PC-3 (cell line): ENCODE results near the gene ZBTB16. TPM values are rescaled to one million over a fixed set of nuclear protein-coding genes. Genes with fewer than 3 reads are reported as not detected.

Source experiments
- ATAC-seq: fragments of 200-7000 bp; cut with Tn5 transposase; 2 replicates; pipeline ENCODE4 v1.9.1; 2020; ENCODE audit warnings: mild to moderate bottlenecking, moderate library complexity
- Bru-seq: library from RNA; stranded (reverse); fragments of 400-500 nt; gene quantifications from one replicate; lab custom pipeline; 2021; lab: Mats Ljungman, UMichigan
- BruChase-seq, 2 experiments: library from RNA; stranded (reverse); fragments of 400-500 nt; gene quantifications; one replicate each; lab custom pipeline; 2021; lab: Mats Ljungman, UMichigan
- BruUV-seq: library from RNA; stranded (reverse); fragments of 400-500 nt; replicated peaks from 2 replicates; lab custom pipeline; 2021; lab: Mats Ljungman, UMichigan
- CTCF ChIA-PET: fragments of 300-600 bp; sonication (Branson Sonifier 250); formaldehyde crosslinking; loops from one replicate; lab custom pipeline; 2022; ENCODE audit warnings: antibody characterized with exemption; lab: Charles Lee
- POLR2A ChIA-PET: fragments of 300-600 bp; sonication (Branson Sonifier 250); formaldehyde crosslinking; loops from one replicate; lab custom pipeline; 2022; ENCODE audit warnings: antibody characterized with exemption; ENCODE audit not compliant: unreplicated experiment; lab: Charles Lee
- DNase-seq: peaks from one replicate; pipeline ENCODE4 v3.0.0-alpha.2; 2015
- H2AFZ ChIP-seq: fragments of 300-600 bp; sonication (generic); 2 replicates; pipeline ENCODE4 v1.6.0; 2016; ENCODE audit warnings: antibody characterized with exemption, low read length
- H3F3A ChIP-seq: fragments of 300-600 bp; sonication (generic); one replicate; pipeline ENCODE4 v1.6.0; 2017; ENCODE audit warnings: antibody characterized with exemption, low read length, control low read depth, mild to moderate bottlenecking; ENCODE audit not compliant: unreplicated experiment
- H3K27ac ChIP-seq: fragments of 300-600 bp; sonication (generic); 2 replicates; pipeline ENCODE4 v1.5.1; 2016; ENCODE audit warnings: mild to moderate bottlenecking, low read length
- H3K27me3 ChIP-seq: fragments of 300-600 bp; sonication (generic); 2 replicates; pipeline ENCODE4 v1.6.1; 2016; ENCODE audit warnings: low read length, mixed read lengths
- H3K36me3 ChIP-seq: fragments of 300-600 bp; sonication (generic); 2 replicates; pipeline ENCODE4 v1.6.1; 2016; ENCODE audit warnings: low read depth, mixed run types, low read length, mixed read lengths
- H3K4me1 ChIP-seq: fragments of 300-600 bp; sonication (generic); 2 replicates; pipeline ENCODE4 v1.5.1; 2016; ENCODE audit warnings: low read length; ENCODE audit not compliant: insufficient read depth
- H3K4me2 ChIP-seq: fragments of 300-600 bp; sonication (generic); 2 replicates; pipeline ENCODE4 v1.6.0; 2016; ENCODE audit warnings: low read length
- H3K4me3 ChIP-seq: fragments of 300-600 bp; sonication (generic); 2 replicates; pipeline ENCODE4 v1.5.1; 2016; ENCODE audit warnings: mild to moderate bottlenecking, low read length, mixed read lengths
- H3K79me2 ChIP-seq: fragments of 300-600 bp; sonication (generic); 2 replicates; pipeline ENCODE4 v1.6.1; 2017; ENCODE audit warnings: low read length, mixed read lengths
- H3K9ac ChIP-seq: fragments of 300-600 bp; sonication (generic); 2 replicates; pipeline ENCODE4 v1.6.0; 2016; ENCODE audit warnings: mild to moderate bottlenecking, low read length
- H3K9me2 ChIP-seq: fragments of 300-600 bp; sonication (generic); replicated peaks from 2 replicates; pipeline ENCODE4 v1.6.1; 2016; ENCODE audit warnings: mixed run types, low read length, mixed read lengths
- H3K9me3 ChIP-seq: fragments of 300-600 bp; sonication (generic); 2 replicates; pipeline ENCODE4 v1.6.1; 2016; ENCODE audit warnings: low read length, mixed read lengths
- H4K20me1 ChIP-seq: fragments of 300-600 bp; sonication (generic); 2 replicates; pipeline ENCODE4 v1.6.1; 2016; ENCODE audit warnings: low read length, mixed read lengths
- EZH2 ChIP-seq: fragments of 300-600 bp; sonication (generic); IDR thresholded peaks from one replicate; pipeline ENCODE4 v1.6.1; 2017; ENCODE audit warnings: antibody characterized with exemption, mild to moderate bottlenecking, low read length; ENCODE audit not compliant: unreplicated experiment
- EZH2phosphoT487 ChIP-seq: fragments of 300-600 bp; sonication (generic); IDR thresholded peaks from 2 replicates; pipeline ENCODE4 v1.6.1; 2018; ENCODE audit warnings: mild to moderate bottlenecking, antibody characterized with exemption, low read length, borderline replicate concordance
- intact Hi-C: fragments of 100-400 bp; cut with micrococcal nuclease; formaldehyde crosslinking; loops from 2 replicates; pipeline ENCODE4 v1.9.0; 2023
- long read RNA-seq: library from polyadenylated mRNA; unstranded; transcript quantifications from one replicate; pipeline ENCODE4 v2.0.0, GENCODE V29; 2021; ENCODE audit not compliant: unreplicated experiment
- total RNA-seq: library from RNA; depleted of rRNA; stranded (reverse); fragments of >200 nt; gene quantifications from 2 replicates; pipeline ENCODE4 v1.2.3, GENCODE V29; 2014; rRNA removed
- TF ChIP-seq, protein P1 (sequence below): fragments of 300-600 bp; sonication (generic); conservative IDR thresholded peaks from 2 replicates; pipeline ENCODE4 v1.5.1; 2017; ENCODE audit warnings: antibody characterized with exemption, low read depth, mild to moderate bottlenecking, low read length

Gene ZBTB16
- total RNA-seq, result not detected in 2 replicates
- percentile 12 among the genes with signal in this experiment for Bru-seq, nascent RNA
- percentile 13 among the genes with signal in this experiment for BruChase-seq, experiment 1, labeled RNA remaining after a 6-hour chase
- percentile 10 among the genes with signal in this experiment for BruChase-seq, experiment 2, labeled RNA remaining after a 2-hour chase
- long read RNA-seq, result 0 reads

DNA sequence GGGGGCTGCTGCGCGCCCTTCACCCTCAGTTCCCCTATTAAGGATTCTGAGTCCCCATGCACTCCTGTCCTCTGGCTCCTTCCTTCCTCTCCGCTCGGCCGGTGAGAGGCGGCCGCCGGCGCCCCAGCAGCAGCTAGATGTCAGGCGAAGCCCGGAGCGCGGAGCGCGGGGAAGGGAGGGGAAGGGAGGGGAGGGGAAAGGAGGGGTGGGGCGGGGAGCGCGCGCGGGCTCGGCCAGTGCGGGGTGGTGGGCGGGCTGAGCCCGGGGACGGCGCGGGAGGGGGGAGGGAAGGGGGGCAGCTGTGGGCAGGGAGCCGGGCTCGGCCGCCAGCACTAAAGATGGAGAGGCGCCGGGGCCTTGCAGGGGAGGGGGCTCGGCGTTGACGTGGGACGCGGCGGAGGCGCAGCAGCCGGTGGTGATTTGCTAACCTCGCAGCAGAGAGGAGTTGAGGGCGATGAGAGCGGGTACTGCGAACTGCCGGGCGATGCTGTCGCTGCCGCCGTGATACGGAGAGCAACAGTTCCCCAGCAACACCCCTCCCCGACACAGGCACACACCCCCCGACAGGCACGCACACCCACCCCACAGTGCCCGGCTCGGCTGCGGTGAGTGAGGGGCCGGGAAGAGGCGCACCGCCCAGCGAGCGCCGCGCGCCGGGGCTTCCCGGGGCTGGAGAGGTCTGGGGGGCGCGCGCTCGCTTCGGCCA, at the start of gene ZBTB16:
TSS of gene ZBTB16 (plus strand) at position 434 of the 706 bp plus-strand sequence. CDS start 3,590 bp downstream, outside the sequence.
- H3K36me3 ChIP-seq, result no peaks in the 10 kb centered on the region
- H3K79me2 ChIP-seq, result no peaks in the 10 kb centered on the region
- H3K27me3 ChIP-seq, result peaks cover 94% of the 10 kb centered on the region
- H3K4me3 ChIP-seq, result peak within 1 kb of the TSS; percentile 57; the same call in 1 of the 2 replicates
- H3K4me2 ChIP-seq, result peak within 1 kb of the TSS; percentile 60
- DNase-seq (no peak), ATAC-seq (no peak)
- POLR2A ChIA-PET, result no interaction called here
- no peak within 1 kb of the TSS for H3K9ac ChIP-seq
- H3K4me1 ChIP-seq, result no peaks in the 10 kb centered on the region
- no peaks in the 10 kb centered on the region for H3K9me3 ChIP-seq
- CTCF ChIA-PET, result no interaction called here
- H3K27ac ChIP-seq, result no peak within 1 kb of the TSS
- intact Hi-C loops, result no loop called here
- no TSS peak for BruUV-seq
- H4K20me1 ChIP-seq, result no peaks in the 10 kb centered on the region
- TF ChIP-seq, protein P1, sequence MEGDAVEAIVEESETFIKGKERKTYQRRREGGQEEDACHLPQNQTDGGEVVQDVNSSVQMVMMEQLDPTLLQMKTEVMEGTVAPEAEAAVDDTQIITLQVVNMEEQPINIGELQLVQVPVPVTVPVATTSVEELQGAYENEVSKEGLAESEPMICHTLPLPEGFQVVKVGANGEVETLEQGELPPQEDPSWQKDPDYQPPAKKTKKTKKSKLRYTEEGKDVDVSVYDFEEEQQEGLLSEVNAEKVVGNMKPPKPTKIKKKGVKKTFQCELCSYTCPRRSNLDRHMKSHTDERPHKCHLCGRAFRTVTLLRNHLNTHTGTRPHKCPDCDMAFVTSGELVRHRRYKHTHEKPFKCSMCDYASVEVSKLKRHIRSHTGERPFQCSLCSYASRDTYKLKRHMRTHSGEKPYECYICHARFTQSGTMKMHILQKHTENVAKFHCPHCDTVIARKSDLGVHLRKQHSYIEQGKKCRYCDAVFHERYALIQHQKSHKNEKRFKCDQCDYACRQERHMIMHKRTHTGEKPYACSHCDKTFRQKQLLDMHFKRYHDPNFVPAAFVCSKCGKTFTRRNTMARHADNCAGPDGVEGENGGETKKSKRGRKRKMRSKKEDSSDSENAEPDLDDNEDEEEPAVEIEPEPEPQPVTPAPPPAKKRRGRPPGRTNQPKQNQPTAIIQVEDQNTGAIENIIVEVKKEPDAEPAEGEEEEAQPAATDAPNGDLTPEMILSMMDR, result no peak
- no peak for TF ChIP-seq EZH2phosphoT487
- no peak for TF ChIP-seq EZH2
- H2AFZ ChIP-seq, result no peak within 1 kb of the TSS
- no peaks in the 10 kb centered on the region for H3K9me2 ChIP-seq
- no peaks in the 10 kb centered on the region for H3F3A ChIP-seq

GRCh38 chr11:114010931-114011330, 48.6 kb upstream of the ZBTB16 start:
- H3K79me2 ChIP-seq, result no peaks in the 10 kb centered on the region
- no TSS peak for BruUV-seq
- intact Hi-C loops, result no loop called here
- H3K27me3 ChIP-seq, result peaks cover 33% of the 10 kb centered on the region
- TF ChIP-seq, protein P1, result no peak
- TF ChIP-seq EZH2 (no peak), EZH2phosphoT487 (no peak)
- no peak overlapping the region for H3K9ac ChIP-seq
- no peaks in the 10 kb centered on the region for H3K4me1 ChIP-seq
- no peak overlapping the region for H3K4me3 ChIP-seq
- H3K27ac ChIP-seq, result no peak overlapping the region
- ATAC-seq, result no peak
- no peak for DNase-seq
- H4K20me1 ChIP-seq, result no peaks in the 10 kb centered on the region
- no peak overlapping the region for H3K4me2 ChIP-seq
- no peaks in the 10 kb centered on the region for H3F3A ChIP-seq
- no peak overlapping the region for H2AFZ ChIP-seq
- POLR2A ChIA-PET, result no interaction called here
- H3K36me3 ChIP-seq, result no peaks in the 10 kb centered on the region
- H3K9me3 ChIP-seq, result no peaks in the 10 kb centered on the region
- CTCF ChIA-PET, result no interaction called here
- H3K9me2 ChIP-seq, result no peaks in the 10 kb centered on the region

DNA sequence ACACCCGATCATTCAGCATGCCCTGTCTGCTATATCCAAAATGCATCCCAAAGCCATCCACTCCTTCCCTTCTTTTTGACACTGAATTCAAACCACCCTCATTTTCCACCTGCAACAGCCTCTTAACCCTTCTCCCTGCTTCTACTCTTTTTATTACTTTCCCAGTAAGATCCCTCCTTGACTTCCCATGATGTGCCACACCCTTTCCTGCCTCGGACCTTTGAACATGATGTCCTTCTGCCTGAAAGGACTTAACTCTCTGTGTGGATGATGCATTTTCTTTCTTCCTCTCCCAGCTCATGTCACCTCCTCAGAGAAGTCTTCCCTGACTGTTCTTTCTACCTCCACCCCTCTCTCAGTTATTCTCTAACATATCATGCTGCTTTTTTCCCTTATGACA, 48.1 kb upstream of the ZBTB16 start:
- H3K27me3 ChIP-seq, result peaks cover 31% of the 10 kb centered on the region
- DNase-seq, result no peak
- no peak overlapping the region for H2AFZ ChIP-seq
- no peaks in the 10 kb centered on the region for H4K20me1 ChIP-seq
- ATAC-seq, result no peak
- TF ChIP-seq EZH2, result no peak
- TF ChIP-seq EZH2phosphoT487, result no peak
- TF ChIP-seq, protein P1, result no peak
- POLR2A ChIA-PET, result no interaction called here
- H3F3A ChIP-seq, result no peaks in the 10 kb centered on the region
- H3K79me2 ChIP-seq, result no peaks in the 10 kb centered on the region
- no peak overlapping the region for H3K4me2 ChIP-seq
- no peak overlapping the region for H3K4me3 ChIP-seq
- H3K9me3 ChIP-seq, result no peaks in the 10 kb centered on the region
- H3K27ac ChIP-seq, result no peak overlapping the region
- intact Hi-C loops, result no loop called here
- H3K9ac ChIP-seq, result no peak overlapping the region
- CTCF ChIA-PET, result no interaction called here
- no TSS peak for BruUV-seq
- H3K9me2 ChIP-seq, result no peaks in the 10 kb centered on the region
- no peaks in the 10 kb centered on the region for H3K4me1 ChIP-seq
- H3K36me3 ChIP-seq, result no peaks in the 10 kb centered on the region
